ENCODE measurements around the gene HSPA9.
"Not testable (repeated sequence)": the region's sequence is repeated elsewhere in the genome, so short reads cannot be mapped to it uniquely, and the experiment has no call there.

Gene HSPA9

GRCh38 chr5:138528208-138528607 lies 47.0 kb downstream of the HSPA9 start:
- Histone ChIP-seq H3K9ac (ENCODE audit: low read length in 2 of 2) (no peak overlapping the region), H3K27ac (ENCODE audit: low read length) (no peak overlapping the region), H3K4me3 (ENCODE audit: low read length in 2 of 2) (no peak overlapping the region), H3K9me3 (ENCODE audit: control insufficient read depth in 2 of 2, low read length in 2 of 2) (no peaks in the 10 kb centered on the region), H3K27me3 (ENCODE audit: control insufficient read depth in 1 of 2, insufficient read depth in 2 of 2, low read length in 2 of 2) (no peaks in the 10 kb centered on the region), H3K36me3 (ENCODE audit: control insufficient read depth in 2 of 2, insufficient read depth in 2 of 2, low read length in 2 of 2) (peaks cover 0 to 4% of the 10 kb centered on the region in 2 donors), H3K4me1 (ENCODE audit: control insufficient read depth, insufficient read depth, low read length) (no peaks in the 10 kb centered on the region)

- Histone ChIP-seq H3K9ac (ENCODE audit: low read length in 2 of 2) (no peak overlapping the region), H3K27me3 (ENCODE audit: control insufficient read depth in 1 of 2, insufficient read depth in 2 of 2, low read length in 2 of 2) (no peaks in the 10 kb centered on the region), H3K9me3 (ENCODE audit: control insufficient read depth in 2 of 2, low read length in 2 of 2) (no peaks in the 10 kb centered on the region), H3K36me3 (ENCODE audit: control insufficient read depth in 2 of 2, insufficient read depth in 2 of 2, low read length in 2 of 2) (peaks cover 0 to 4% of the 10 kb centered on the region in 2 donors), H3K4me3 (ENCODE audit: low read length in 2 of 2) (no peak overlapping the region), H3K4me1 (ENCODE audit: control insufficient read depth, insufficient read depth, low read length) (no peaks in the 10 kb centered on the region), H3K27ac (ENCODE audit: low read length) (no peak overlapping the region)
Measured at GRCh38 chr5:138527170-138527569, 48.0 kb downstream of the HSPA9 start.

- Histone ChIP-seq H3K27ac (ENCODE audit: low read length) (no peak overlapping the region), H3K36me3 (ENCODE audit: control insufficient read depth in 2 of 2, insufficient read depth in 2 of 2, low read length in 2 of 2) (peaks cover under 1 to 4% of the 10 kb centered on the region in 2 donors), H3K9ac (ENCODE audit: low read length in 2 of 2) (no peak overlapping the region), H3K4me1 (ENCODE audit: control insufficient read depth, insufficient read depth, low read length) (no peaks in the 10 kb centered on the region), H3K9me3 (ENCODE audit: control insufficient read depth in 2 of 2, low read length in 2 of 2) (no peaks in the 10 kb centered on the region), H3K4me3 (ENCODE audit: low read length in 2 of 2) (no peak overlapping the region), H3K27me3 (ENCODE audit: control insufficient read depth in 1 of 2, insufficient read depth in 2 of 2, low read length in 2 of 2) (no peaks in the 10 kb centered on the region)
Measured at GRCh38 chr5:138523406-138523805, 51.8 kb downstream of the HSPA9 start.

GRCh38 chr5:138520971-138521370 lies 54.2 kb downstream of the HSPA9 start:
- H3K9me3 ChIP-seq (ENCODE audit: control insufficient read depth in 2 of 2, low read length in 2 of 2): no peaks in the 10 kb centered on the region
- H3K27ac ChIP-seq (ENCODE audit: low read length): no peak overlapping the region
- no peak overlapping the region for H3K9ac ChIP-seq (ENCODE audit: low read length in 2 of 2)
- H3K4me1 ChIP-seq (ENCODE audit: control insufficient read depth, insufficient read depth, low read length): no peaks in the 10 kb centered on the region
- H3K27me3 ChIP-seq (ENCODE audit: control insufficient read depth in 1 of 2, insufficient read depth in 2 of 2, low read length in 2 of 2): no peaks in the 10 kb centered on the region
- H3K36me3 ChIP-seq (ENCODE audit: control insufficient read depth in 2 of 2, insufficient read depth in 2 of 2, low read length in 2 of 2): peaks cover 15 to 16% of the 10 kb centered on the region in 2 donors
- H3K4me3 ChIP-seq (ENCODE audit: low read length in 2 of 2): no peak overlapping the region

GRCh38 chr5:138517437-138517836 lies 57.8 kb downstream of the HSPA9 start:
- no peak overlapping the region for H3K27ac ChIP-seq (ENCODE audit: low read length)

GRCh38 chr5:138515556-138516245 lies 59.5 kb downstream of the HSPA9 start:
- Histone ChIP-seq H3K27me3 (ENCODE audit: control insufficient read depth in 1 of 2, insufficient read depth in 2 of 2, low read length in 2 of 2) (no peaks in the 10 kb centered on the region), H3K4me1 (ENCODE audit: control insufficient read depth, insufficient read depth, low read length) (no peaks in the 10 kb centered on the region), H3K36me3 (ENCODE audit: control insufficient read depth in 2 of 2, insufficient read depth in 2 of 2, low read length in 2 of 2) (peaks cover 35 to 50% of the 10 kb centered on the region in 2 donors), H3K27ac (ENCODE audit: low read length) (no peak overlapping the region), H3K9ac (ENCODE audit: low read length in 2 of 2) (no peak overlapping the region), H3K4me3 (ENCODE audit: low read length in 2 of 2) (no peak overlapping the region), H3K9me3 (ENCODE audit: control insufficient read depth in 2 of 2, low read length in 2 of 2) (no peaks in the 10 kb centered on the region)

More at GRCh38 chr5:138517437-138517836, 57.8 kb downstream of the HSPA9 start:
- Histone ChIP-seq H3K4me1 (ENCODE audit: control insufficient read depth, insufficient read depth, low read length) (no peaks in the 10 kb centered on the region), H3K9me3 (ENCODE audit: control insufficient read depth in 2 of 2, low read length in 2 of 2) (no peaks in the 10 kb centered on the region), H3K27me3 (ENCODE audit: control insufficient read depth in 1 of 2, insufficient read depth in 2 of 2, low read length in 2 of 2) (no peaks in the 10 kb centered on the region), H3K4me3 (ENCODE audit: low read length in 2 of 2) (no peak overlapping the region), H3K36me3 (ENCODE audit: control insufficient read depth in 2 of 2, insufficient read depth in 2 of 2, low read length in 2 of 2) (peaks cover 30 to 43% of the 10 kb centered on the region in 2 donors), H3K9ac (ENCODE audit: low read length in 2 of 2) (no peak overlapping the region)

- H3K36me3 ChIP-seq (ENCODE audit: control insufficient read depth in 2 of 2, insufficient read depth in 2 of 2, low read length in 2 of 2): peaks cover 41 to 57% of the 10 kb centered on the region in 2 donors
- no peaks in the 10 kb centered on the region for H3K27me3 ChIP-seq (ENCODE audit: control insufficient read depth in 1 of 2, insufficient read depth in 2 of 2, low read length in 2 of 2)
- no peaks in the 10 kb centered on the region for H3K9me3 ChIP-seq (ENCODE audit: control insufficient read depth in 2 of 2, low read length in 2 of 2)
- H3K4me1 ChIP-seq (ENCODE audit: control insufficient read depth, insufficient read depth, low read length): no peaks in the 10 kb centered on the region
- H3K4me3 ChIP-seq (ENCODE audit: low read length in 2 of 2): no peak overlapping the region
- H3K9ac ChIP-seq (ENCODE audit: low read length in 2 of 2): no peak overlapping the region
- H3K27ac ChIP-seq (ENCODE audit: low read length): no peak overlapping the region
Measured at GRCh38 chr5:138514021-138514420, 61.2 kb downstream of the HSPA9 start.

GRCh38 chr5:138508958-138509357 lies 66.2 kb downstream of the HSPA9 start:
- H3K4me1 ChIP-seq (ENCODE audit: control insufficient read depth, insufficient read depth, low read length): peaks cover 16% of the 10 kb centered on the region
- no peak overlapping the region for H3K9ac ChIP-seq (ENCODE audit: low read length in 2 of 2)
- H3K9me3 ChIP-seq (ENCODE audit: control insufficient read depth in 2 of 2, low read length in 2 of 2): no peaks in the 10 kb centered on the region
- H3K27me3 ChIP-seq (ENCODE audit: control insufficient read depth in 1 of 2, insufficient read depth in 2 of 2, low read length in 2 of 2): no peaks in the 10 kb centered on the region
- peaks cover 29 to 45% of the 10 kb centered on the region in 2 donors for H3K36me3 ChIP-seq (ENCODE audit: control insufficient read depth in 2 of 2, insufficient read depth in 2 of 2, low read length in 2 of 2)
- H3K27ac ChIP-seq (ENCODE audit: low read length): no peak overlapping the region
- H3K4me3 ChIP-seq (ENCODE audit: low read length in 2 of 2): no peak overlapping the region

GRCh38 chr5:138507485-138507884 lies 67.7 kb downstream of the HSPA9 start:
- Histone ChIP-seq H3K4me1 (ENCODE audit: control insufficient read depth, insufficient read depth, low read length) (peaks cover 23% of the 10 kb centered on the region), H3K36me3 (ENCODE audit: control insufficient read depth in 2 of 2, insufficient read depth in 2 of 2, low read length in 2 of 2) (peaks cover 19 to 33% of the 10 kb centered on the region in 2 donors)
- not testable (repeated sequence) for H3K9ac ChIP-seq (ENCODE audit: low read length in 2 of 2); H3K4me3 ChIP-seq (ENCODE audit: low read length in 2 of 2); H3K27ac ChIP-seq (ENCODE audit: low read length); H3K27me3 ChIP-seq (ENCODE audit: control insufficient read depth in 1 of 2, insufficient read depth in 2 of 2, low read length in 2 of 2); H3K9me3 ChIP-seq (ENCODE audit: control insufficient read depth in 2 of 2, low read length in 2 of 2)

- H3K9me3 ChIP-seq (ENCODE audit: control insufficient read depth in 2 of 2, low read length in 2 of 2): no peaks in the 10 kb centered on the region
Measured at GRCh38 chr5:138506370-138507306, 68.6 kb downstream of the HSPA9 start.

More at GRCh38 chr5:138506370-138507306, 68.6 kb downstream of the HSPA9 start:
- H3K4me1 ChIP-seq (ENCODE audit: control insufficient read depth, insufficient read depth, low read length): peaks cover 29% of the 10 kb centered on the region
- H3K36me3 ChIP-seq (ENCODE audit: control insufficient read depth in 2 of 2, insufficient read depth in 2 of 2, low read length in 2 of 2): peaks cover 16 to 28% of the 10 kb centered on the region in 2 donors
- H3K4me3 ChIP-seq (ENCODE audit: low read length in 2 of 2): no peak overlapping the region
- no peaks in the 10 kb centered on the region for H3K27me3 ChIP-seq (ENCODE audit: control insufficient read depth in 1 of 2, insufficient read depth in 2 of 2, low read length in 2 of 2)
- H3K27ac ChIP-seq (ENCODE audit: low read length): no peak overlapping the region
- no peak overlapping the region for H3K9ac ChIP-seq (ENCODE audit: low read length in 2 of 2)
